ENCODE data around the gene NSRP1. TPM values are rescaled to one million over a fixed set of nuclear protein-coding genes. Genes with fewer than 3 reads are reported as not detected.

The NSRP1 gene
- total and polyA plus RNA-seq, 2 of the 8 experiments (the other 6 are each of a cell fraction or from before 2014, with no cell fraction given) = 6.1 to 22.4 TPM

- no peak for TF ChIP-seq CHD7 (IDR thresholded peaks at IDR 0.05; ENCODE audit: insufficient replicate concordance, low read length)
- TF ChIP-seq BCL11A (IDR thresholded peaks at IDR 0.05; ENCODE audit: low read depth in 2 of 2, low read length in 2 of 2) = no peak
- no peak for TF ChIP-seq JUND (IDR thresholded peaks at IDR 0.05; ENCODE audit: low read length)
- no peak for TF ChIP-seq CTBP2 (IDR thresholded peaks at IDR 0.05; ENCODE audit: borderline replicate concordance, insufficient read depth, insufficient read length, low read length)
- TF ChIP-seq E2F6 (IDR thresholded peaks at IDR 0.05) = no peak
- TF ChIP-seq TEAD4 (IDR thresholded peaks at IDR 0.05; ENCODE audit: low read depth, low read length) = no peak
- TF ChIP-seq CREB1 (IDR thresholded peaks at IDR 0.05) = no peak
- no peak for TF ChIP-seq BRCA1 (IDR thresholded peaks at IDR 0.05; ENCODE audit: low read depth, low read length)
- TF ChIP-seq TBP (IDR thresholded peaks at IDR 0.05; ENCODE audit: low read depth, low read length) = no peak
- no peak for TF ChIP-seq SP2 (IDR thresholded peaks at IDR 0.05; ENCODE audit: low read length)
- no peak for TF ChIP-seq SRF (IDR thresholded peaks at IDR 0.05; ENCODE audit: low read depth, low read length)
- TF ChIP-seq SP1 (IDR thresholded peaks at IDR 0.05; ENCODE audit: low read depth, low read length) = no peak
- no peak for TF ChIP-seq HDAC6 (IDR thresholded peaks at IDR 0.05; ENCODE audit: low read depth, low read length)
Observed at GRCh38 chr17:30176855-30177254, 60.2 kb downstream of the NSRP1 start (continued).
